A673 (cell line): ENCODE data around the gene RAP1GAP2. TPM values are rescaled to one million over a fixed set of nuclear protein-coding genes. Genes with fewer than 3 reads are reported as not detected.

Source experiments
- BruUV-seq: library from RNA; stranded (reverse); fragments of 400-500 nt; replicated peaks from 2 replicates; lab custom pipeline; 2021; lab: Mats Ljungman, UMichigan
- CTCF ChIA-PET: fragments of 300-600 bp; sonication (Branson Sonifier 250); formaldehyde crosslinking; loops from one replicate; lab custom pipeline; 2022; ENCODE audit warnings: antibody characterized with exemption; lab: Charles Lee
- POLR2A ChIA-PET: fragments of 300-600 bp; sonication (Branson Sonifier 250); formaldehyde crosslinking; loops from one replicate; lab custom pipeline; 2022; ENCODE audit warnings: antibody characterized with exemption; ENCODE audit not compliant: low non-redundant PET; lab: Charles Lee
- DNase-seq: peaks from one replicate; pipeline ENCODE4 v3.0.0-alpha.2; 2015; ENCODE audit warnings: low spot score
- H3K27ac ChIP-seq: fragments of 200-600 bp; sonication (generic); 2 replicates; pipeline ENCODE4 v1.5.1; 2016; ENCODE audit warnings: mixed run types, low read depth, mild to moderate bottlenecking, mixed read lengths, antibody characterized with exemption, low read length; ENCODE audit not compliant: poor library complexity, severe bottlenecking
- H3K27me3 ChIP-seq: fragments of 200-600 bp; sonication (generic); replicated peaks from 2 replicates; pipeline ENCODE4 v1.6.1; 2017; ENCODE audit warnings: mixed run types, low read depth, mild to moderate bottlenecking, mixed read lengths, antibody characterized with exemption, low read length; ENCODE audit not compliant: insufficient read depth, poor library complexity
- H3K36me3 ChIP-seq: fragments of 200-600 bp; sonication (generic); 2 replicates; pipeline ENCODE4 v1.6.1; 2016; ENCODE audit warnings: mixed run types, mild to moderate bottlenecking, mixed read lengths, antibody characterized with exemption, low read length; ENCODE audit not compliant: insufficient read depth, poor library complexity, severe bottlenecking
- H3K4me1 ChIP-seq: fragments of 200-600 bp; sonication (generic); 2 replicates; pipeline ENCODE4 v1.6.1; 2017; ENCODE audit warnings: mixed run types, mild to moderate bottlenecking, mixed read lengths, antibody characterized with exemption, low read length; ENCODE audit not compliant: insufficient read depth, poor library complexity, severe bottlenecking
- H3K4me3 ChIP-seq: fragments of 200-600 bp; sonication (generic); 2 replicates; pipeline ENCODE4 v1.5.1; 2016; ENCODE audit warnings: low read depth, mixed run types, mild to moderate bottlenecking, mixed read lengths, low read length; ENCODE audit not compliant: poor library complexity, severe bottlenecking
- H3K9me3 ChIP-seq: fragments of 200-600 bp; sonication (generic); 2 replicates; pipeline ENCODE4 v1.6.1; 2016; ENCODE audit warnings: mixed run types, low read depth, mild to moderate bottlenecking, mixed read lengths, antibody characterized with exemption, low read length; ENCODE audit not compliant: poor library complexity, severe bottlenecking
- CTCF ChIP-seq: fragments of 300-800, 200-600 bp; sonication (generic); conservative IDR thresholded peaks from 2 replicates; pipeline ENCODE4 v1.5.1; 2017; ENCODE audit warnings: low read depth, mild to moderate bottlenecking, antibody characterized with exemption, low read length, moderate library complexity, mixed read lengths
- EZH2 ChIP-seq: fragments of 200-600 bp; sonication (generic); IDR thresholded peaks from 2 replicates; pipeline ENCODE4 v1.6.1; 2017; ENCODE audit warnings: borderline replicate concordance, low read depth, mild to moderate bottlenecking, mixed read lengths, antibody characterized with exemption, low read length; ENCODE audit not compliant: poor library complexity, severe bottlenecking
- intact Hi-C: fragments of 100-400 bp; cut with micrococcal nuclease; formaldehyde crosslinking; loops from one replicate; pipeline ENCODE4 v1.10.0; 2022; ENCODE audit not compliant: unreplicated experiment
- total RNA-seq: library from RNA; stranded (reverse); gene quantifications from 2 replicates; pipeline ENCODE4 v1.2.3, GENCODE V29; 2021

Gene RAP1GAP2
- total RNA-seq, 1 experiment from 2014 or later, result 0.06 TPM

- no peaks in the 10 kb centered on the region for H3K36me3 ChIP-seq
- ChIA-PET CTCF (no interaction called here), POLR2A (no interaction called here)
- H3K4me3 ChIP-seq, result no peak overlapping the region
- no peak for TF ChIP-seq CTCF
- no peak for TF ChIP-seq EZH2
- H3K27me3 ChIP-seq, result no peaks in the 10 kb centered on the region
- DNase-seq, result no peak
- no TSS peak for BruUV-seq
- intact Hi-C loops, result no loop called here
- H3K4me1 ChIP-seq, result no peaks in the 10 kb centered on the region
- no peak overlapping the region for H3K27ac ChIP-seq
- H3K9me3 ChIP-seq, result no peaks in the 10 kb centered on the region
Measured at GRCh38 chr17:2980211-2980903, 184.1 kb downstream of the RAP1GAP2 start.

GRCh38 chr17:2980904-2981246 is 184.6 kb downstream of the RAP1GAP2 start:
- ChIA-PET CTCF (no interaction called here), POLR2A (no interaction called here)
- no peaks in the 10 kb centered on the region for H3K36me3 ChIP-seq
- no peaks in the 10 kb centered on the region for H3K4me1 ChIP-seq
- no TSS peak for BruUV-seq
- no peaks in the 10 kb centered on the region for H3K27me3 ChIP-seq
- TF ChIP-seq EZH2 (no peak), CTCF (no peak)
- no peak overlapping the region for H3K27ac ChIP-seq
- H3K9me3 ChIP-seq, result no peaks in the 10 kb centered on the region
- DNase-seq, result no peak
- H3K4me3 ChIP-seq, result no peak overlapping the region
- intact Hi-C loops, result no loop called here

- no peaks in the 10 kb centered on the region for H3K9me3 ChIP-seq
- no peaks in the 10 kb centered on the region for H3K36me3 ChIP-seq
- intact Hi-C loops, result no loop called here
- no TSS peak for BruUV-seq
- DNase-seq, result no peak
- POLR2A ChIA-PET, result no interaction called here
- H3K27ac ChIP-seq, result no peak overlapping the region
- CTCF ChIA-PET, result no interaction called here
- TF ChIP-seq EZH2, result no peak
- no peak for TF ChIP-seq CTCF
- H3K4me1 ChIP-seq, result no peaks in the 10 kb centered on the region
- no peaks in the 10 kb centered on the region for H3K27me3 ChIP-seq
- H3K4me3 ChIP-seq, result no peak overlapping the region
Measured at GRCh38 chr17:2981325-2981724, 185.1 kb downstream of the RAP1GAP2 start.
